A549 (cell line): ENCODE data around the gene NCAPD2. TPM values are rescaled to one million over a fixed set of nuclear protein-coding genes. Genes with fewer than 3 reads are reported as not detected.

Experiments used
- ATAC-seq, 2 experiments: fragments of 200-7000 bp in 1 of 2; fragments of >200 bp in 1 of 2; cut with Nextera tagmentation in 1 of 2; cut with Tn5 transposase in 1 of 2; 3 replicates each; pipeline versions ENCODE4 v1.8.0 to v1.9.1; 2018 to 2020; ENCODE audit warnings: mild to moderate bottlenecking in 1 of 2, moderate library complexity in 1 of 2
- CTCF ChIA-PET: fragments of 300-600 bp; sonication (Branson Sonifier 250); formaldehyde crosslinking; extraction: SDS; loops from one replicate; lab custom pipeline; 2021; ENCODE audit warnings: antibody characterized with exemption, inconsistent platforms; lab: Yijun Ruan, JAX
- POLR2A ChIA-PET: fragments of 350-600 bp; formaldehyde crosslinking; extraction: SDS; loops from one replicate; lab custom pipeline; 2021; ENCODE audit warnings: antibody characterized with exemption, inconsistent platforms; lab: Yijun Ruan, JAX
- DNase-seq, 2 experiments: peaks; one replicate each; pipeline versions ENCODE4 v3.0.0 to v3.0.0-alpha.2; 2011 to 2016; ENCODE audit warnings: low read depth in 1 of 2, low spot score in 1 of 2
- FAIRE-seq: peaks from 2 replicates; lab custom pipeline; 2011; peaks lifted over from hg19 to GRCh38; lab: Jason Lieb, UNC
- H3K27ac ChIP-seq, 2 experiments: fragments of >200 bp; sonication (Bioruptor Twin); formaldehyde crosslinking; 3 replicates each; pipeline ENCODE4 v1.5.1; 2016 to 2017
- H3K4me1 ChIP-seq: fragments of >200 bp; sonication (Bioruptor Twin); formaldehyde crosslinking; 3 replicates; pipeline ENCODE4 v1.6.1; 2016
- H3K4me2 ChIP-seq: fragments of >200 bp; sonication (Bioruptor Twin); formaldehyde crosslinking; 3 replicates; pipeline ENCODE4 v1.6.1; 2016
- H3K4me3 ChIP-seq: fragments of >200 bp; sonication (Bioruptor Twin); formaldehyde crosslinking; 3 replicates; pipeline ENCODE4 v1.5.1; 2016
- H3K9me3 ChIP-seq: fragments of >200 bp; sonication (Bioruptor Twin); formaldehyde crosslinking; 3 replicates; pipeline ENCODE4 v1.6.1; 2016
- CBX2 ChIP-seq: fragments of 200-600 bp; sonication (generic); IDR thresholded peaks from 2 replicates; pipeline ENCODE4 v1.6.1; 2016; ENCODE audit warnings: low read depth, mild to moderate bottlenecking, borderline replicate concordance
- CBX8 ChIP-seq: fragments of 200-600 bp; sonication (generic); IDR thresholded peaks from 2 replicates; pipeline ENCODE4 v1.6.1; 2016
- CHD4 ChIP-seq: fragments of 200-600 bp; sonication (generic); IDR thresholded peaks from 2 replicates; pipeline ENCODE4 v1.6.1; 2016; ENCODE audit warnings: antibody characterized with exemption, mild to moderate bottlenecking, borderline replicate concordance
- CTCF ChIP-seq: fragments of >200 bp; sonication (Bioruptor Twin); formaldehyde crosslinking; IDR thresholded peaks from 3 replicates; pipeline ENCODE4 v1.5.1; 2016
- EHF ChIP-seq: fragments of 250-450 bp; sonication (Bioruptor Pico); IDR thresholded peaks from 2 replicates; pipeline ENCODE4 v1.5.0; 2020; ENCODE audit warnings: mild to moderate bottlenecking
- ELK1 ChIP-seq: fragments of 150-350 bp; IDR thresholded peaks from 2 replicates; pipeline ENCODE4 v1.6.1; 2014; ENCODE audit warnings: low read depth, mild to moderate bottlenecking, low read length
- ESRRA ChIP-seq: fragments of 150-350 bp; IDR thresholded peaks from 2 replicates; pipeline ENCODE4 v1.6.1; 2014; ENCODE audit warnings: mild to moderate bottlenecking, low read length, borderline replicate concordance
- HDAC2 ChIP-seq: fragments of 200-600 bp; sonication (generic); IDR thresholded peaks from 2 replicates; pipeline ENCODE4 v1.6.1; 2016
- HEYL ChIP-seq: fragments of 250-450 bp; sonication (Bioruptor Pico); IDR thresholded peaks from 2 replicates; pipeline ENCODE4 v1.8.0; 2021; ENCODE audit warnings: mild to moderate bottlenecking, moderate library complexity
- HMGXB4 ChIP-seq: fragments of 250-450 bp; sonication (Bioruptor Pico); IDR thresholded peaks from 2 replicates; pipeline ENCODE4 v1.5.0; 2021; ENCODE audit warnings: mild to moderate bottlenecking, moderate library complexity, borderline replicate concordance
- HOXA7 ChIP-seq: fragments of 250-450 bp; sonication (Bioruptor Pico); IDR thresholded peaks from 2 replicates; pipeline ENCODE4 v1.5.0; 2020; ENCODE audit warnings: mild to moderate bottlenecking, moderate library complexity
- KDM1A ChIP-seq: fragments of 200-600 bp; sonication (generic); IDR thresholded peaks from 2 replicates; pipeline ENCODE4 v1.6.1; 2016; ENCODE audit warnings: low read depth, mild to moderate bottlenecking
- KDM5A ChIP-seq: fragments of 200-600 bp; sonication (generic); IDR thresholded peaks from 2 replicates; pipeline ENCODE4 v1.6.1; 2016; ENCODE audit warnings: antibody characterized with exemption, mild to moderate bottlenecking
- REST ChIP-seq: fragments of 200-600 bp; sonication (generic); IDR thresholded peaks from 2 replicates; pipeline ENCODE4 v1.6.1; 2016; ENCODE audit warnings: antibody characterized with exemption, mild to moderate bottlenecking, moderate library complexity
- RNF2 ChIP-seq: fragments of 200-600 bp; sonication (generic); IDR thresholded peaks from 2 replicates; pipeline ENCODE4 v1.6.1; 2016; ENCODE audit warnings: low read depth, mild to moderate bottlenecking, antibody characterized with exemption, moderate library complexity, borderline replicate concordance
- SMC3 ChIP-seq: fragments of >200 bp; sonication (Bioruptor Twin); formaldehyde crosslinking; IDR thresholded peaks from 3 replicates; pipeline ENCODE4 v1.6.1; 2018; ENCODE audit warnings: inconsistent platforms
- TFCP2L1 ChIP-seq: fragments of 250-450 bp; sonication (Bioruptor Pico); IDR thresholded peaks from 2 replicates; pipeline ENCODE4 v1.5.0; 2021; ENCODE audit warnings: mild to moderate bottlenecking
- ZSCAN20 ChIP-seq: fragments of 250-450 bp; sonication (Bioruptor Pico); IDR thresholded peaks from 2 replicates; pipeline ENCODE4 v1.8.0; 2022; ENCODE audit warnings: mild to moderate bottlenecking, moderate library complexity
- WGBS: methylation state at CpG from one replicate; pipeline ENCODE4 v1.1.6; 2017; ENCODE audit errors: missing lambda C conversion rate; 5-methylcytosine and 5-hydroxymethylcytosine counted together
- polyA plus RNA-seq, 4 experiments: library from polyadenylated mRNA; depleted of rRNA in 3 of 4; stranded (reverse); fragments of >200 nt; fragmentation: RNase III in 1 of 4; extraction: RNeasy Plus Mini Kit Qiagen cat#74134 plus additional on column Dnase treatment in 1 of 4; gene quantifications; 2 replicates in 3 of 4; 3 replicates in 1 of 4; pipeline ENCODE4 v1.2.3, GENCODE V29; 2011 to 2017
- TF ChIP-seq, protein P1 (sequence below): IDR thresholded peaks from 2 replicates; pipeline ENCODE4 v1.6.1; 2012; ENCODE audit warnings: low read depth, borderline replicate concordance
- TF ChIP-seq, protein P2 (sequence below): IDR thresholded peaks from 2 replicates; pipeline ENCODE4 v1.6.1; 2012

The NCAPD2 gene
- polyA plus RNA-seq, 2 of the 4 experiments (the other 2 are of a cell fraction): 82.0 to 130 TPM

GRCh38 chr12:6460751-6461371 is 33.0 kb upstream of the NCAPD2 start:
- Histone ChIP-seq H3K4me1 (0 out of 3 replicates have a peak, but pooled peaks cover 5% of the 10 kb centered on the region), H3K4me2 (no peak overlapping the region), H3K9me3 (no peaks in the 10 kb centered on the region), H3K27ac (no peak overlapping the region), H3K4me3 (no peak overlapping the region)
- ChIA-PET POLR2A (interaction anchor here (0.8 to 3.9 kb wide), 2 partner anchors 9 to 10 kb away, joined by 3 to 27 read pairs; partner anchors contain the start of genes TAPBPL and VAMP1), CTCF (interaction anchor here (0.8 to 9.3 kb wide), 10 partner anchors 9 to 181 kb away, joined by 3 to 92 read pairs (median 4); partner anchors contain the start of gene TAPBPL)
- 86% methylated on average over 10 of the region's 10 CpGs for WGBS
- DNase-seq (no peak), FAIRE-seq (no peak), ATAC-seq (no peak)
- TF ChIP-seq KDM1A (no peak), EHF (CRISPR knock-in tag) (no peak), HDAC2 (no peak), CBX2 (no peak), HOXA7 (CRISPR knock-in tag) (no peak), TFCP2L1 (CRISPR knock-in tag) (no peak), HEYL (CRISPR knock-in tag) (no peak), ELK1 (no peak), HMGXB4 (CRISPR knock-in tag) (no peak), KDM5A (no peak), ZSCAN20 (CRISPR knock-in tag) (no peak), ESRRA (no peak), SMC3 (no peak), CHD4 (no peak), RNF2 (no peak), CBX8 (no peak)
- TF ChIP-seq, protein P1, sequence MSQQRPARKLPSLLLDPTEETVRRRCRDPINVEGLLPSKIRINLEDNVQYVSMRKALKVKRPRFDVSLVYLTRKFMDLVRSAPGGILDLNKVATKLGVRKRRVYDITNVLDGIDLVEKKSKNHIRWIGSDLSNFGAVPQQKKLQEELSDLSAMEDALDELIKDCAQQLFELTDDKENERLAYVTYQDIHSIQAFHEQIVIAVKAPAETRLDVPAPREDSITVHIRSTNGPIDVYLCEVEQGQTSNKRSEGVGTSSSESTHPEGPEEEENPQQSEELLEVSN: no peak
- TF ChIP-seq, protein P2, sequence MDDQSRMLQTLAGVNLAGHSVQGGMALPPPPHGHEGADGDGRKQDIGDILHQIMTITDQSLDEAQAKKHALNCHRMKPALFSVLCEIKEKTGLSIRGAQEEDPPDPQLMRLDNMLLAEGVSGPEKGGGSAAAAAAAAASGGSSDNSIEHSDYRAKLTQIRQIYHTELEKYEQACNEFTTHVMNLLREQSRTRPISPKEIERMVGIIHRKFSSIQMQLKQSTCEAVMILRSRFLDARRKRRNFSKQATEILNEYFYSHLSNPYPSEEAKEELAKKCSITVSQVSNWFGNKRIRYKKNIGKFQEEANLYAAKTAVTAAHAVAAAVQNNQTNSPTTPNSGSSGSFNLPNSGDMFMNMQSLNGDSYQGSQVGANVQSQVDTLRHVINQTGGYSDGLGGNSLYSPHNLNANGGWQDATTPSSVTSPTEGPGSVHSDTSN: no peak

DNA sequence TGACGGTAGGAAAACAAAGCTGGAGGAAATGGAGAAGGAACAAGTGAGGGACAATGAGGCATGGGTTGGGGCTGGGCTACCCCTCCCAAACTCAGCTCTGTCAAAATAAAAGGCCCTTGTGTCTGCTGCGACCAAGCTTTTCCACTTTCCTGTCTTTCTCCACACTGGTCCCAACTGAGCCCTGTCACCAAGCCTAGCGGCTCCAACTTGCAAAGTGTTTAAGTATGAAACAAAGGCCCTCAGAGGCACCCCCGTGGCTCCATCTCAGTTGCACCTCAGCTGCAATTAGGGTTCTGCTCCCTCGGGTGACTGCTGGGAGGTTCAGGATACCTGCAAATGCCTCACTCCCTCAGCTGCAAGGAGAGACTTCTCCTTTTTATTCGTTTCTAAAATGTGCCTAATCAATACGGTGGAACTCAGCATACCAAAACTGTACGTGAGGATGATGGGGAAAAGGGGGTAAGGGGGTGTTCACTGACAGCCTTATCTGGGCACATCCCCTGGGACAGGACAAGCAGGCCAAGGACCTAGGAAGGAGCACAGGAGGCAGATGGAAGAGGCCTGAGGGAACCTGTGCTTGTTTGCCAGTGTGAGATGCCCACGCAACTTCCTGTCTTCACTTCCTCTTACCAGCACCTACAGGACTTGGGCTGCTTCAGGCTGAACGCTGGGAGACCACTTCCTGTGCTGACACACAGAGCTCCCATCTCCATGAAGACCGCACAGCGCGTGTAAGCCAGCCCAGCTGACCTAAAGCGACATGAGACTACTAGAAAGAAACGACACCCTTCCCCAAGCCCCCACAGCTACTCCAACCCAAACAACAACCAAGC is 32.3 kb upstream of the NCAPD2 start:
- TF ChIP-seq REST (no peak), CTCF (no peak), CBX2 (no peak)
- ATAC-seq: no peak
- 89% methylated on average over 15 of the region's 15 CpGs for WGBS
- no peak for FAIRE-seq
- Histone ChIP-seq H3K4me3 (no peak overlapping the region), H3K4me1 (0 out of 3 replicates have a peak, but pooled peaks cover 5% of the 10 kb centered on the region), H3K4me2 (no peak overlapping the region), H3K27ac (no peak overlapping the region), H3K9me3 (no peaks in the 10 kb centered on the region)
- ChIA-PET CTCF (interaction anchor here (0.8 to 9.3 kb wide), 12 partner anchors 10 to 182 kb away, joined by 3 to 92 read pairs (median 4); partner anchors contain the start of gene TAPBPL), POLR2A (interaction anchor here (0.8 to 3.9 kb wide), 2 partner anchors 9 to 10 kb away, joined by 3 to 27 read pairs; partner anchors contain the start of genes TAPBPL and VAMP1)
- no peak for DNase-seq
